Lower leg skin (tissue), 4 donors: ENCODE data around the gene ADCY6. TPM values are rescaled to one million over a fixed set of nuclear protein-coding genes. Genes with fewer than 3 reads are reported as not detected.

Source experiments
- DNase-seq, 2 donors: peaks; one replicate each; pipeline ENCODE4 v3.0.0-alpha.2; 2019; ENCODE audit warnings: low spot score in 2 of 2
- H3K4me3 ChIP-seq: fragments of 200-600 bp; sonication (generic); 2 replicates; pipeline ENCODE4 v1.5.1; 2017; ENCODE audit warnings: mild to moderate bottlenecking, low read depth; ENCODE audit not compliant: poor library complexity, severe bottlenecking
- CTCF ChIP-seq, 3 donors: fragments of 450-650 bp; IDR thresholded peaks; one replicate each; pipeline ENCODE4 v1.5.1; 2016; ENCODE audit warnings: antibody characterized with exemption in 3 of 3, mild to moderate bottlenecking in 3 of 3, moderate library complexity in 2 of 3
- POLR2A ChIP-seq, 2 donors: fragments of 450-650 bp; IDR thresholded peaks; one replicate each; pipeline ENCODE4 v1.6.1; 2016 to 2017; ENCODE audit warnings: antibody characterized with exemption in 2 of 2, mild to moderate bottlenecking in 1 of 2, moderate library complexity in 1 of 2
- WGBS, 2 donors: methylation state at CpG; one replicate each; pipeline ENCODE4 v1.1.5; 2018; 5-methylcytosine and 5-hydroxymethylcytosine counted together
- intact Hi-C: fragments of 100-400 bp; cut with DNase I; formaldehyde crosslinking; loops from one replicate; pipeline ENCODE4 v1.15.0; 2023; ENCODE audit warnings: low total_unique reads
- total RNA-seq, 4 donors: library from RNA; depleted of rRNA; stranded (reverse); fragments of >200 nt; gene quantifications; one replicate each; pipeline ENCODE4 v1.1.0, GENCODE V29; 2016

Gene ADCY6
- total RNA-seq, 4 donors from 2014 or later = 17.2 to 22.8 (median 20.2) TPM

GRCh38 chr12:48794870-48795269 is 6.0 kb upstream of the ADCY6 start:
- intact Hi-C loops = no loop called here
- TF ChIP-seq POLR2A (IDR thresholded peaks at IDR 0.05) (no peak), CTCF (IDR thresholded peaks at IDR 0.05) (no peak)
- 58 to 59% methylated on average over 3 of the region's 3 CpGs for WGBS, 2 donors
- H3K4me3 ChIP-seq = no peak overlapping the region
- no peak for DNase-seq

DNA sequence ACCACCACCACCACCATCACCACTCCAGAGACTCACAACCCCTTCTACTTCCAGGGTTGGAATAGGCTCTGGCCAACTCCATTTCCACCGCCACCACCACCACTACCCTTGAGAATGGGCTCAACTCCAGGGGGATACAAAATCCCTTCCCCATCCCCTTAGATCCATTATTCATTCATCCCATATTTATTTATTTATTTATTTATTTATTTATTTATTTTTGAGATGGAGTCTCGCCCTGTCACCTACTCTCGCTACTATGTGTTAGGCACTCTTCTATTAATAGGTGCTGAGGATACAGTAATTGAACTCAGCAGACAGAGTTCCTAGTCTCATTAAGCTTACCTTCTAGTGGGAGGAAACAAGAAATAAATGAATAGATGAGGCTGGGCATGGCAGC is 4.8 kb upstream of the ADCY6 start:
- intact Hi-C loops = no loop called here
- no peak for TF ChIP-seq POLR2A (IDR thresholded peaks at IDR 0.05)
- TF ChIP-seq CTCF (IDR thresholded peaks at IDR 0.05) = no peak
- 91 to 96% methylated on average over 3 of the region's 3 CpGs for WGBS, 2 donors
- H3K4me3 ChIP-seq = no peak overlapping the region
- DNase-seq = no peak

DNA sequence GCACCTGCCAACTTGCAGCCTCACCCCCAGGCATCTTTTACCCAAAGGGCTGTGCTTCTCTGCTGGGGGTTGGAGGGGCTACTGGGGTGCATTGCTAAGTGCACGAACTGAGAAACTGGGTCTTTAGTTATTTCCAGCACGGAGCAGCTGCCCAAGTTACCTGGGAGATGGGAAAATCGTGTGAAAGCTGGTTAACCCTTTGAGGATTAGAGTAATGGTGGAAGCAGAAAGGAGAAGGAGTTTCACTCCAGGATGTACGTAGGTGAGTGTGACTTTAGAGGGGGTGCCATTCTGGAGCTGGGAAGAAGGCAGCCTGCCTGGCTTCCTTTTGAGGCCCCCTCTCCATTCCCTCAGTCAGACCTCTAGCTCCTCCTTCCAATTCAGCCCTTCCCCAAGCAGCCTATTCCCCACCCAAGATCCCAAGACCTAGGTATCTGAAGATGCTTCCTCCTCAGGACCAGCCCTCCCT is 1.0 kb upstream of the ADCY6 start:
- 18% methylated on average over 4 of the region's 4 CpGs for WGBS, 2 donors
- DNase-seq = no peak
- TF ChIP-seq CTCF (IDR thresholded peaks at IDR 0.05) (no peak), POLR2A (IDR thresholded peaks at IDR 0.05) (no peak)
- intact Hi-C loops = no loop called here
- H3K4me3 ChIP-seq = no peak overlapping the region

DNA sequence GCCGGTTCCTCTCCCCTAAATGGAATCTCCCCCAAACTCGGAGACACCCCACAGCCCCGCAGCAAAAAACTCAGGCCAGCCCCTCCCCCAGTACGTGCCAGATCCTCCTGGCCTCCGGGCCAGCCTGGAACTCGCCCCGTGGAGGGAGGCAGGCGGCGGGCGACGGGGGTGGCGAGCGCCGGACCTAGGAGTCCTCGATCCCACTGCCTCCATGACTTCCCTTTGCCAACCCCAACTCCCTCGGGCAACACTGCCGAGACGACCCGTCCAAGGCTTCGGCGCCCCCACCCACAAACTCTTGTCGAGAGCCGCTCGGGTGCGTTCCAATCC is 400 bp downstream of the ADCY6 start:
- TF ChIP-seq CTCF (IDR thresholded peaks at IDR 0.05) (no peak), POLR2A (IDR thresholded peaks at IDR 0.05) (no peak)
- DNase-seq = no peak
- WGBS, 2 donors = 0 to 4% methylated on average over 15 to 21 of the region's 25 CpGs
- H3K4me3 ChIP-seq = peak overlapping the region; percentile 70
- intact Hi-C loops = no loop called here

DNA sequence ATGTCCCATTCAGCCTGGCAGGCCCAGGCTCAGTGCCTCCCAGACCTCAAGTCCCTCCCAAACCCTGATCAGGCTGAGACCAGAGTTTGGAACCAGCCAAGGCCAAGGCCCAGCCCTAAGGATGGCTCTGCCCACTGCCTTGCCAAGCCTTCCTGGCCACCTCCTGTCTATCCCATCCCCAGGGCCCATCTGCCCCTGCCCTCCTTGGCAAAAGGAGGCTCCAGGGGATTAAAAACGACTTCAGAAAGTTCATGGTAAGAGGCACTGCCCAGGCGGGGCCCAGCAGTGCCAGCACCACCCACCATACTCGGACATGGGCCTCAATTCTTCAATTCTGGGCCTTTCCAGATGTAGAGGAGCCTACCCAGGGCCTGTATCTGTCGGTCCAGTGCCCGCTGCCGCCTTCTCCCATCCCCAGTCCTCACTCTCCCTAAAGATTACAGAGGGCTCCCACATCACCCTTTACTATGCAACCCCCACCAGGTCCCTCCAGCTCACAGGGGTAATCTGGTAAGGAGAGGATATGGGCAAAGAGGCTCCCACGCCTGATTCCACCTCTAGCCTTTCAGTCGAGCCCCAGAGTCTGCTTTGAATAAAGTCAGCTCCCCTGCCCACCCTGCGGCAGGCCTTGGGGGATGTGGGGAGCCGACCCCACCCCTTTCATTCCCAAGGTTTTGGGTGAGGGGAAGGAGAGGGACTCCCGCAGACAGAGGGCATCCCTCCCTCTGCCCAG is 932 bp downstream of the ADCY6 start:
- 9 to 17% methylated on average over 11 of the region's 11 CpGs for WGBS, 2 donors
- DNase-seq = no peak
- TF ChIP-seq POLR2A (IDR thresholded peaks at IDR 0.05) (no peak), CTCF (IDR thresholded peaks at IDR 0.05) (no peak)
- peak overlapping the region; percentile 70 for H3K4me3 ChIP-seq
- intact Hi-C loops = no loop called here
